Nephron progenitor cell (in vitro differentiated cells): ENCODE results near the gene ACSL3.

ENCODE experiments used
- DNase-seq: peaks from one replicate; pipeline ENCODE4 v3.0.0; 2021
- H3K27ac Mint-ChIP-seq: 2 replicates; pipeline ENCODE4 v1.8.0; 2021; ENCODE audit warnings: mild to moderate bottlenecking, moderate library complexity, mixed read lengths
- H3K27me3 Mint-ChIP-seq: 2 replicates; pipeline ENCODE4 v1.8.0; 2021; ENCODE audit warnings: mild to moderate bottlenecking, low read depth, mixed read lengths; ENCODE audit not compliant: poor library complexity
- H3K36me3 Mint-ChIP-seq: 2 replicates; pipeline ENCODE4 v1.8.0; 2021; ENCODE audit warnings: low read depth, mixed read lengths
- H3K4me1 Mint-ChIP-seq: 2 replicates; pipeline ENCODE4 v1.8.0; 2021; ENCODE audit warnings: mixed read lengths
- H3K4me3 Mint-ChIP-seq: 2 replicates; pipeline ENCODE4 v1.8.0; 2021; ENCODE audit warnings: mild to moderate bottlenecking, moderate library complexity, mixed read lengths
- H3K9me3 Mint-ChIP-seq: 2 replicates; pipeline ENCODE4 v1.8.0; 2021; ENCODE audit warnings: mild to moderate bottlenecking, moderate library complexity, mixed read lengths
- CTCF ChIP-seq: fragments of 200-600 bp; sonication (generic); IDR thresholded peaks from 2 replicates; pipeline ENCODE4 v1.5.0; 2021; ENCODE audit warnings: antibody characterized with exemption

The ACSL3 gene

GRCh38 chr2:222964376-222965031, 103.7 kb downstream of the ACSL3 start:
- H3K27me3 Mint-ChIP-seq, result peaks cover 12% of the 10 kb centered on the region
- no peak for DNase-seq
- H3K27ac Mint-ChIP-seq, result no peak overlapping the region
- no peak overlapping the region for H3K4me3 Mint-ChIP-seq
- no peaks in the 10 kb centered on the region for H3K4me1 Mint-ChIP-seq
- peaks cover 6% of the 10 kb centered on the region for H3K9me3 Mint-ChIP-seq
- TF ChIP-seq CTCF, result no peak
- no peaks in the 10 kb centered on the region for H3K36me3 Mint-ChIP-seq

GRCh38 chr2:222965555-222965954, 104.7 kb downstream of the ACSL3 start:
- Mint-ChIP-seq H3K36me3 (no peaks in the 10 kb centered on the region), H3K4me3 (no peak overlapping the region), H3K27me3 (peaks cover 7% of the 10 kb centered on the region), H3K4me1 (no peaks in the 10 kb centered on the region), H3K9me3 (peaks cover 6% of the 10 kb centered on the region), H3K27ac (no peak overlapping the region)
- TF ChIP-seq CTCF, result no peak
- DNase-seq, result no peak

DNA sequence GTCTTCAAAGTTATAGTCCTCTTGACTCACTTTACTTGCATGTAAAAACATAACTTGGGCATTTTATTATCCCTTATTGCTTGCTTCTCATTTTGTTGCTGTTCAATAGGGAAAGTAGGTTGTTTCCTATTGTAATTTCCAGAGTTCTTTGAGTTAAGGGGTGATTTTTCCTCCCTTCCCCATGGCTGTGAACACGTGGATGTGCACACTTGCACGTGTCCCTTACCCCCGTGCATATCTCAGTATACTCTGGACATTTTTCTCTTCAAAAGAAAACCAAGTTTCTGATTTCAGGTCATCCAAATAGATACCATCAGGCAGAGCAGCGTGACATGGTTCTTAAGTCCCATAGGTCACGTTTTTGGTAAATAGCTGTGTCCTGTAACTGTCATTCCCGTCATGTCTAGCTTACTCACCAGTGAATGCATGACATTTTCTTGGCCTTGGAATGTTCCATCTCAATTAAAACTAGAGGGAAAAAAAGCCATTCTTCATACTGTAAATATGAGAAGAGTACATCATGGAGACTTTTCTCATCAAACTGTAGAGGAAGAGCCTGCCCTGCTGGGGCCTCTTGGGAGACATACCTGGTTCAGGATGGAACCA, 107.8 kb downstream of the ACSL3 start:
- DNase-seq, result no peak
- H3K4me3 Mint-ChIP-seq, result no peak overlapping the region
- no peaks in the 10 kb centered on the region for H3K4me1 Mint-ChIP-seq
- no peak for TF ChIP-seq CTCF
- peaks cover 5% of the 10 kb centered on the region for H3K27me3 Mint-ChIP-seq
- no peaks in the 10 kb centered on the region for H3K9me3 Mint-ChIP-seq
- H3K36me3 Mint-ChIP-seq, result no peaks in the 10 kb centered on the region
- H3K27ac Mint-ChIP-seq, result no peak overlapping the region

DNA sequence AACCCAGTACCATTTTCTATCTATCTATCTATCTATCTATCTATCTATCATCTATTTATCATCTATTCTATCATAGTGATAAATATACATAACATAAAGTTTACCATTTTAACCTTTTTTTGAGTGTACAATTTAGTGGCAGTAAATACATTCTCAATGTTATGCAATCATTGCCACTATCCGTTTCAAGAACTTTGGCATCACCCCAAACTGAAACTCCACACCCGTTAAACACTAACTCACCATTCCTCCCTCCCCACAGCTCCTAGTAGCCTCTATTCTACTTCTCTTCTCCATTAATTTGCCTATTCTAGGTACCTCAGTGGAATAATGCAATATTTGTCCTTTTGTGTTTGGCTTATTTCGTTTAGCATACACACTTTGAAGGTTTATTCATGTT, 108.7 kb downstream of the ACSL3 start:
- no peak for TF ChIP-seq CTCF
- Mint-ChIP-seq H3K36me3 (no peaks in the 10 kb centered on the region), H3K27me3 (peaks cover 2% of the 10 kb centered on the region), H3K4me1 (no peaks in the 10 kb centered on the region), H3K27ac (no peak overlapping the region), H3K4me3 (no peak overlapping the region), H3K9me3 (no peaks in the 10 kb centered on the region)
- no peak for DNase-seq

- Mint-ChIP-seq H3K36me3 (no peaks in the 10 kb centered on the region), H3K27ac (no peak overlapping the region), H3K27me3 (no peaks in the 10 kb centered on the region), H3K9me3 (no peaks in the 10 kb centered on the region), H3K4me1 (no peaks in the 10 kb centered on the region), H3K4me3 (no peak overlapping the region)
- no peak for DNase-seq
- no peak for TF ChIP-seq CTCF
Measured at GRCh38 chr2:222972420-222972819, 111.6 kb downstream of the ACSL3 start.

DNA sequence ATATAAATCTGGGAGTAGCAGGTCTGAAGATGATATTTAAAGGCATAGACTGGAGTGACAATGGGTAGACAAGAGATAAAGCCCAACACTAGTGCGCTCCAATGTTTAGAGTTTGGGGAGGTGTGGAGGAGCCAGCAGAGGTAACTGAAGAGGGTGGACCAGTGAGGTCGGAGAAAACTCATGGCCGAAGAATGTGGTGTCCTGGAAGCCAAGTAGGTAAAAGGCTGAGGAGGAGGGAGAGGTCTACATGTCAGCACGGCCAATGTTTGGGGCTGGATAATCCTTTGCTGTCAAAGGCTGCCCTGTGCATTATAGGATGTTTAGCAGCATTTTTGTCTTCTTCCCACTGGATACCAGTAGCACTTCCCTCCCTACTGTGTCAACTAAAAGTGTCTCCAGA, 112.4 kb downstream of the ACSL3 start:
- no peak overlapping the region for H3K4me3 Mint-ChIP-seq
- no peak for DNase-seq
- no peak overlapping the region for H3K27ac Mint-ChIP-seq
- H3K4me1 Mint-ChIP-seq, result no peaks in the 10 kb centered on the region
- no peaks in the 10 kb centered on the region for H3K36me3 Mint-ChIP-seq
- no peak for TF ChIP-seq CTCF
- H3K27me3 Mint-ChIP-seq, result no peaks in the 10 kb centered on the region
- no peaks in the 10 kb centered on the region for H3K9me3 Mint-ChIP-seq
